CD4-positive, alpha-beta T cell treated with Interleukin-2 at 100 ng/mL for 4 hours (primary cell): ENCODE results near the gene SGPP2.
"Not testable (repeated sequence)": the region's sequence is repeated elsewhere in the genome, so short reads cannot be mapped to it uniquely, and the experiment has no call there.

Experiments used
- DNase-seq: peaks from one replicate; pipeline ENCODE4 v3.0.0-alpha.2; 2020; ENCODE audit warnings: low spot score

SGPP2 gene

DNA sequence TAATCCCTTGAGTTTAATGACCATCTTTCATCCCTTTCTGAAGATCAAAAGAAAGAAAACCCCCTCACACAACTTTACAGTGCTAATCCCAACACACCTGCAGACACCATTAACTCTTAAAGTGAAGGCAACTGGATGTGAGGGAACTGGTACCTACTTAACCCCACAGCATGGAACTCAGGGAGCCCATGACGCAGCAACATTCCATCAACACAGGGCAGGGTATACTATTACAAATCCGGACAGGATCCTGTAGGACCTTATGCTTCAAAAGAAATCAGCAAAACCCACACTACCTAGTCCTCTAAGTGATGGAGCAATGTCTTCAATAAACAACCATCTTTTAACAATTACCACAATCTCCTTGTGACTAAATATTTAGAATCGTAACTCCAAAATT lies 153.0 kb downstream of the SGPP2 start:
- DNase-seq: no peak

DNA sequence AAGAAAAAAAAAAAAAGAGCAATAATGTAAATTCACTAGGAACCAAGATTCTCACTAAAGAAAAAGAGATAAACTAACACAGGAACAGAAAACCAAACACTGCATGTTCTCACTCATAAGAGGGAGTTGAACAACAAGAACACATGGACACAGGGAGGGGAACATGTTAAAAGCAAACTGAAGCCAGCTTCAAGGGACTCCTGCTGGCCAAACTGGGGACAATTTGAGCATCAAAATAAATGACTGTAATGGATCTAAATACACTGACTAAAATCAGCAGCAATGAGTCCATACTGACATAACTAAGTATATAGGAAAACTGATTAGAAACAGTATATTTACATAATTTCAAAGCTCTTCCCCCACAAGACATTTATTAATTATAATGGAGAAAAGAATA lies 158.6 kb downstream of the SGPP2 start:
- no peak for DNase-seq

DNA sequence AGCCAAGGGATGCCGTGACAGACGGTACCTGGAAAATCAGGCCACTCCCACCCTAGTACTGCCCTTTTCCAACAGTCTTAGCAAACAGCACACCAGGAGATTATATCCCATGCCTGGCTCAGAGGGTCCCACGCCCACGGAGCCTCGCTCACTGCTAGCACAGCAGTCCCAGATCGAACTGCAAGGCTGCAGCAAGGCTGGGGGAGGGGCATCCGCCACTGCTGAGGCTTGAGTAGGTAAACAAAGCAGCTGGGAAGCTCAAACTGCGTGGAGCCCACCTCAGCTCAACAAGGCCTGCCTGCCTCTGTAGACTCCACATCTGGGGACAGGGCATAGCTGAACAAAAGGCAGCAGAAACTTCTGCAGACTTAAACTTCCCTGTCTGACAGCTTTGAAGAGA lies 160.2 kb downstream of the SGPP2 start:
- DNase-seq: not testable (repeated sequence)

DNA sequence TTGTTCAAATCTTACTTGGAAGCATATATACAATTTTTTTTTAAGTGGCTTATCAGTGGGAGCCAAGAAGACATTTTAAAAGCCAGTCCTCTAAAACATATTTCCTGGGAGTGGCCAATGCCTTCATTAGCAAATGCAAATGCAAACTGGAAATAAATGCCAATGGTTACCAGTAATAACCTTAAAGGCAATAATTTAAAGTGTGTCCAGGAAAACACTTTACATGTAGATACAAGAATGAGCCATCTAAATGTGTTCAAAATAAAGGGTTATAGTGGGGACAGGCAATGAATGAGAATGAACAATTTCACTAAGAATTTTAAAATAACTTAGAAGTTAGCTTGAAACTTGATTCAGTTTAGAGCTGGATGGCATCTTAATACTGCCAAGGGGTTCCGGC lies 167.3 kb downstream of the SGPP2 start:
- DNase-seq: no peak

DNA sequence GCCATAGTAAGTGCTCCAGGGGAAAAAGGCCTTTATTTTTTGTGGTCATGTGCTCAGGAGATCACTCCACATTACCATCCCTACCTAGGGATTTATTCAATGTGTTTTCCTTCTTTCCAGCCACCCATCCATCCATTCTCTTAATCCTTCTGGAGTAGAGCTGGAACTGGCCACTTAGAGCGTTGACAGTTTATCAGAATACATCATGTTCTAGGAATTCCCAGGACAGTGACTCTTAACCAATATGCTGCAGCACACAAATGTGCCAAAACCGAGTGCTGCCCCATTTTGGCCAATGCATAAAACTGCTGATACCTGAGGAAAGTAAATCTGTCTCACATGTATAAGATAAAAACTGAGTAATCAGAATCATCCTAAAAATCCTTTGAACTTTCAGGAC lies 167.8 kb downstream of the SGPP2 start:
- no peak for DNase-seq

DNA sequence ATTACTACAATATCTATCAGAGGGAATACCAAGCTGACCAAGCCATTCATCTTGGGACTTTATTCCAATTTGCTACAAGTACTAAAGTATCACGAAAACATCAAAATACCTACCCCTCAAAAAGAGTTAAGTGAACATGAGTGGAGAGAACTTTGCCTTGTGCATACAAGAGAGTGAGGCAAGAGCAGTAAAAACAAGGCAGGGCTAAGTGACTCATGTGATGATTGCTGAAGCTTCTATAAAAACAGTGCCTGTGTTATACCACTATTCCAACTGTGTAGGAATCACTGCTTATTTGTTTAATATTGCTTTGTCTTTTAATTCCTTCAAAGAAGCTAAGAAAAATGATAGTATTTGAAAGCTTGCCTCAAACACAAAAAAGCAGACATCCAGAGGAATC lies 170.3 kb downstream of the SGPP2 start:
- DNase-seq: no peak

DNA sequence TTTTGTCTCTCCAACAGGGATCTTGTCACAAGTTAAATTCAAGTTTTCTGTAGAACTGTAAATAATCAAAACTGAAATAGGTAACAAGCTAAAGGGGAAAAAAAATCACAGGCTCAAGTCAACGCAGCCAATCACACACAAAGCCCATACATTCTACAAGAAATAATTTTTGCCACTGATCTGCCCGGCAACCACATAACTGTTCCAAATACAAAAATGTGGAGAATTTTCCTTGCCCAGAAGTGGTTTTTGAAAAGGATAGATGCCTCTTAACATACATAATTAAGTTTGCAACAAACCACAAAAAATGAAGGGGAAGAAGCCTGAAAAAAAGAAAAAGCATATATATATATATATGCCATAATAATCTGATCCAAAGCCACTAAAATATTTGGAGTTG lies 171.2 kb downstream of the SGPP2 start:
- DNase-seq: no peak

DNA sequence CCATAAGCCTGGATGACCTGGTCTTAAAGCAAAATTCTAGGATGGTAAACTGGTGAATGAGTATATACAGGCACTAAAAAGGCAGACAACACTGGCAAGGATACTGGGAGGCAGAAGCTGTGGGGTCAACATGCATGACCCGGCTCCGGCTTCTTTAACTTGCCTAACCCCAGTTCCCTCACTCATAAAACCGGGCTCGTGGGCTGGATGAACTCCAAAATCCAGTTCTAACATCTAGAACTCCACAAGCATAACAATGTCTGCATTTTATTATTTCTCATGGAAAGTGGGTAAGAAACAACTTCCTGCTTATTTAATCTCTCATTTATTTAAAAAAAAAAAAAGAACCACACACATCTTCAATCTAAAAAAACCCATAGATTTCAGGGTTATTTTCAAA lies 174.3 kb downstream of the SGPP2 start:
- no peak for DNase-seq

DNA sequence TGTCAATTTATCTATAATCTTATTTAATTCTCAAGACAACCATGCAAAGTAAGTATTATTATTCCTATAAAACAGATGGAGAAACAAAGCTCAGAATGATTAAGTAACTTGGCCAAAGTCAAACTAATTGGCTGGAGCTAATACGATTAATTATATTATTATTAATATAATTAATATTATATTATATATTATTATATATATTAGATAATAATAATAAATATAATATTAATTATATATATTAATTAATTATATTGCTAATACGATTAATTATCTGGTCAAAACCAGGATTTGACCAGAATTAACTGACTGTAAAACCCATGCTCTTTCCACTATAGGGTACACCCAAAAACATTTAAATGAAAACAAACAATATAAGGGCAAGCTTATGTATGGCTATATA lies 179.2 kb downstream of the SGPP2 start:
- no peak for DNase-seq

DNA sequence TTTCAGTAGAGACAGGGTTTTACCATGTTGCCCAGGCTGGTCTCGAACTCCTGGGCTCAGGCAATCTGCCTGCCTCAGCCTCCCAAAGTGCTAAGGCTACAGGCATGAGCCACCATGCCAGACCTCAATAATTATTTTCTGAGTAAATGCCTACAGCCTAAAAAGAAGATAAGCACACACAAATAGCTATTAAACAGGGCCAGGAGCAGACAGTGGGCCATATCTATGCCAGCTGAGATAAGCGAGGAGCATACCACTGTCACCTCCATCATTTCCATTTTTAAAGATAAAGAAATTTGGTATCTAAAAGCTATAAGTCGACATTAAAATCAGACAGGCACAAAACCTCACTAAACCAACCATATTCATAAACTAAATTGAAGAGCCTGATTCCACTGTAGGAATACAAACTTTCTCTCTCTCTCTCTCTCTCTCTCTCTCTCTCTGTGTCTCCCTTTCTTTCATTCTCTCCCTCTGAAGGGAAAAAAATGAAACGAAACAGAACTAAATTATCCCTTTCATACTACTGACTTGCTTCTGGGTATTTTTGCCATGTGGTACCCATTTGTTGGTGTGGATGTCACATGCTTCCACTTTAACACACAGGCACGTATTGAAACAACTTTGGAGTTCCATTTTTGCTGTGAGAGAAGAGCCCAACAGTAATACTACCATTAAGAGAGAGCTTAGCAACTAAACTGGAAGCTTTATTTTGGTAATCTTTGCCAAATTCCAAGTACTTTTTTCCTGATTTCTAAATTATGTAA lies 180.6 kb downstream of the SGPP2 start:
- no peak for DNase-seq

DNA sequence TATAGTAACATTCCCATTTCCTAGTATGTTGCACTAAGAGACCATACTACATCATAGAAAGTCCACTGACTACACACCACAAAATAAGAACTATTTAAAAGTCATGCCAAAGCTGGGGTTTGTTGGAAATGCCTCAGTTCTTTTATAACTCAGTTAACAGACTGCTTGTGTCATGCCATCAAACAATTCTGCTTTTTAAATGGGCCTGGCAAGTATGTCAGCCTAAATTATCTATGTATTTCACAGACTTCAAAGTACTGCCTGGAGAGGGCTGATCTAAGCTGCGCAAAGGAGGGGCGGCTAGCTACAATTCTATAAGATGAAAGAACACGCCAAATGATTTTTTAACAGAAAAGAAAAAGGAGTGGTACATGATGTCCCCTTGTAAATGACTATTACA lies 182.0 kb downstream of the SGPP2 start:
- no peak for DNase-seq

DNA sequence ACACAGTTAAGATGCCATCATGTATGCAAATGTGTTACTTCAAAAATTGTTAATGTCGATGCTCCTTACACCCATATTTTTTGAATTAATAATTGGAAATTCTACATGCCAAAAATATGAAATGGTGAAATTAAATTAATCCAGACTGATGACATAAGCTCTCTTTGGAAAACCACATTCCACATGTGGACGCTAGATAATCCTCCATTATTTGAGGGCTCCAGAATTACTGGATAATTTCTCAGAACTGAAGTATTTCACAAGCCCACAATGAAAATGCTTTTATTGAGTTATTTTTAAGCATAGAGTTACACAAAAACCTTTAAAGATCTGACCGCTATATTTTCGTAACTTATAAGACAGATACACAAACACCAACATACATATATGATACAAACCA lies 183.7 kb downstream of the SGPP2 start:
- no peak for DNase-seq

DNA sequence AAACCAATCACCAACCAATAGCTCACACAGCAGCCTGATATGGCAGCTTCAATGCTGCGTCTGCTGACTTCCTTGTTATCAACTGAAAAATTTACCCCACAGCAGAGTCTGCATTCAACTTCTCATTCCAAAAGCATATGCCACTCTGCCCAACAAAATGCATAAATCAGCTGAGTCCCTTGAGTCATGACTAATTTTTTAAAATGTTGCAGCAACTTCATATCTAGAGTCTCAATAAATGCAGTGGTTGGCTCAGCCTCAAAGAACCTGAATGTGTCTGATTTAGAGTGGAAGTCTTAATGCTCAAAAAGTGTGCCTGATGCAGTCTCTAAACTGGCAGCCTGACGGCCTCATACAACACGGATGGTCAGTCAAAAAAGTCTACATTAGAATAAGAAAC lies 185.0 kb downstream of the SGPP2 start:
- no peak for DNase-seq
